ENCODE data around the gene CCDC13.

CCDC13 gene

DNA sequence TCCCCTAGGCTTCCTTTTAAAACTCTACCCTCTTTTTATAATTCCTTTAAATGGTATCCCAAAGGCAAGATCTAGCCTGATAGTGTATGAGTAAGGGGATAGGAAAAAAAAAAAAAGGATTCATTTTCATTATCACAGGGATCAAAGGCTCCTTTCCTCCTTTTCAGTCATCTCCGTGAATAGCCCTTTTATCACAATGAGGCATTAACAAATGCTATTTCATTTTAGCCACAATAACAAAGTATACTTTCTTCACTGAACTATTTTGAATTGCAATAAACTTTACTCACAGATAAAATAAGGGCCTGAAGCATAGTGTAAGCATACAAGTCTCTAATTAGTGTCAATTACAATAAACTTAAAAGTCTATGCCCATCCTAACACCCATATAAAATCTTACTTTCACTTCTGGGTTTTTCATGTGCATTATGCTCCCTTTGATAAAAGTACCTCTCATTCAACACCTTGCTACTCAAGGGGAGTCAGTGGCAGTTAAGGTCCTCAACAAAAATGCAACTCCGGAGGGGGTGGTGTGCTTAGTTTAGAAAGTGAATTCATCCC lies 22.6 kb upstream of the CCDC13 start:
- no peak for DNase-seq

DNA sequence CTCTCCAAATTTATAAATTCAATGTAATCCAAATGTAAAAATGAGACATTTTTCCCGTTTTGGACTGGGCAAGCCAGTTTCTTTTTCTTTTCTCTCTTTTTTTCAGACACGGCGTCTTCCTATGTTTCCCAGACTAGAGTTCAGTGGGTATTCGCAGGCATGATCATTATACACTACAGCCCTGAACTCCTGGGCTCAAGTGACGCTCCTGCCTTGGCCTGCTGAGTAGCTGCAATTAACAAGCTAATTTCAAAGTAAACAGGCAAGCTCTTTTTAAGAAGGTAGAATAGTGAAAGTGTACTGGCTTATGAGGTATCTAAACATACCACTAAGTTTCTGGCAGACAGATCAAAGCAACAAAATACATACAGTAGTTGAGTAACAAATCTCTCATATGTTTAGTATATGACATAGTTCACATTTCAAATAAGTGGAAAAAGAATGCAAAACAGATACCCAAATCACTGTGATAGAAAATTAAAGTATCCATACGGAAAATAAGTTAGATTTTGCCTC lies 17.7 kb upstream of the CCDC13 start:
- no peak for DNase-seq

DNA sequence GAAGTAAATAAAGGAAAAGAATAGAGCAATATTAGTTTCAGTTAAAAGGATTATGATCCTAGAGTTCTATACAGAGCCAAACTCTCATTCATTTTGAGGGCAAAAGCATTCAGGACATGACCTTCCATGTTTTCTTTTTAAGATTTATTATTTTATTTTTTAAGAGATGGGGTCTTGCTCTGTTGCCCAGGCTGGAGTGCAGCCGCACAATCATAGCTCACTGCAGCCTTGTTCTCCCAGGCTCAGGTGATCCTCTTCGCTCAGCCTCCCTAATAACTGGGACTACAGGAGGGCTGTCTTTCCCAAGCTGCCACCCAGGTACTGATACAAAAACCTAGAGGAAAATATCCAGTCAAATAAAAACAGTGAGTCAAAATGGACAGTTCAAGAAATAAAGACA lies 13.6 kb upstream of the CCDC13 start:
- no peak for DNase-seq

DNA sequence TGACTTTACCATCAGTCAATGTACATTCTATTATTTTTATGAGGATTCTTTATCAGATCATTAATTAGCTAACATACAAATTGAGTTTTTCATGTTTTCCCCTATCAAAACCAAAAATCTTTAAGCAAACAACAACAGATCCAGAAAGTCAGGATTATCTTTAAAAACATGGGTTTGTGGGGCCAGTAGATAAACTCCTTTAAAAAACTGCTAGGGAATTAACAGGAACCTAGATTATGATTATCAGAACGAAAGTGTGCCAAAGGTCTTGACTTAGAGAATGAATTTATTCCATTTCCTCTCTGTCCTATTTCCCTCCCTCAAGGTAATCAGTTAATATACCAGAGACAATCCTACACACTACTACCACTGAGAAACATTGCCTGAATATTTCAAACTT lies 13.2 kb upstream of the CCDC13 start:
- DNase-seq = no peak

DNA sequence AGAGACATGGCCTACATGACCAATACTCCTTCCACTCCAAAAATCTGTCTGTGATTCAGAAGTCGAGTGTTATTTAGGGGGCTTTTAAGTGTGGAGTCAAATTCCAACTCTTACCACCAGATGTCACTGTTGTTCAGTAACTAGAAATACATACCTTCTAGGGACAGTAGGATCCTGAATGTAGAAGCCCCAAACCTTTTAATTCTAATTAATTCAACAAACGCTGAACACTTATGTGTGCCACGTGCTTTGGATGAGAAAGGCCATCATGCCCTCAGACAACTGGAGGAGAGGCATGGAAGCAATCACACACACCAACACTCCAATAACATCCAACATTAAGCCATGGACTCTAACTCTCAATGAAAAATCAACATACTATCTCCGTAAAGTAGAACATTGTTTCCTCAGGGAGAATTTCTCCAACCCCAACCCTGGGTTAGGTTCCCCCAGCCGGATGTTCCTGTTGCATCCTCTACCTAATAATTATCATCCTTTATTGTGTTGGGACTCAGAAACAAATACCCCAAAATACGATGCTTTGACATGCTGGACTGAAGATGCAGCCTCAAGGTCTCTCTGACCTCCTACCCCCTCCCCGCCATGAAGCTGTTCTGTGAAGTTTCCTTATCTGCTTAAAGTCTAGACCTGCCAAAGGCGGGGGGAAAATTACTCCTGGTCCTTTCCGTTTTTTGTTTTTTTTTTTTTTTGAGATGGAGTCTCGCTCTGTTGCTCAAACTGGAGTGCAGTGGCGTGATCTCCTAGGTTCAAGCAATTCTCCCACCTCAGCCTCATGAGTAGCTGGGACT lies 8.0 kb upstream of the CCDC13 start:
- DNase-seq = no peak

DNA sequence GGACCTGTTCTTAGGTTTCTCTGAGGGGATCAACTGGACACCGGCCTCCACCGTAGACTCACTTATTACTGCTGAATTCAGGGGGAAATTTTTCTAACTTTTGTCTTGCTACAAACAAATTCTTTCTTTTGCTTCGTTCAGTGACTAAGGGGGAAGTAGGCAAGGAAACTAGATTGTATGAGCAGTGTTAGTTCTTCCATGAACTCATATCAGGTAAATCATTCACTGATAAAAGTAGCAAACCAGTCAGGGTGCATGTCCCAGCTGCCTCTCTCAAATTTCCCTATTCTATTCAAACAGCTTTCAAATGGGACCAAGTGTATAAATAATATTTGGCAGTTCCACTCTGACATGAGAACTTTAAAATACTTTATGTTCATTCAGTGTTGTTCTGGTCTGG lies 7.3 kb upstream of the CCDC13 start:
- DNase-seq = no peak

DNA sequence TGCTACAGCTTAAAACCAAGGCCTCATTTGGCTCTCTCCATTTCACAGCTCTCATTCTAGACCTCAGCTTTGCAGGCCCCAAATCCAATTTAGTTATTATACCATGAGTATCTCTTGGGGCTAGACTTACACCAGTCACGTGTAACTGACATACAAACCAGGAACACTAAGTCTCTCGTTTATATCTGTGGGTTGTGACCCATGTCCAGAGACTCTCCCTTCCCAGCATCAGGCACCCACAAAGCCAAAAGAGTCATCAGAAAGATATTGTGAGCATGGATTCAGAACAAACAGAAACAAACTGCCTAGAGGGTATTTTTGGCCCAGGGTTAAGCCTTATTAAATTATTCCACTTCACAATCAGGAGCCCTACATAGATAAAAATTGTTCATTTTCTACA lies 5.6 kb upstream of the CCDC13 start:
- DNase-seq = no peak

DNA sequence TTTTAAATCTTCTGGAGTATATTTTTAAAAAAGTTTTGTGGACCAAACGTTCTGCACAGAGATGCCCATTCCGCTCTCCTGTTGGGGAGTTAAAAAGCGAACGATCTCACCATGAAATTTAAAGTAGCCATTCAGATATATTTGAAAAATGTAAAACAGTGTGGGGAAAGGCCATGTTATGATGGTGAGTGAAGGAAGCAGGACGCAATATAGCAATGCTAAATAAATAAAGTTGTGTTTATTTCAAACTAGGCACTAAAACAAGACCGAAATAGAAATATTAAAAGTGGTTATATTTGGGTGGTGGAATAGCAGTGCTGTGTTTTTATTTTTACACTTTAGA lies 327 bp upstream of the CCDC13 start:
- DNase-seq = no peak

DNA sequence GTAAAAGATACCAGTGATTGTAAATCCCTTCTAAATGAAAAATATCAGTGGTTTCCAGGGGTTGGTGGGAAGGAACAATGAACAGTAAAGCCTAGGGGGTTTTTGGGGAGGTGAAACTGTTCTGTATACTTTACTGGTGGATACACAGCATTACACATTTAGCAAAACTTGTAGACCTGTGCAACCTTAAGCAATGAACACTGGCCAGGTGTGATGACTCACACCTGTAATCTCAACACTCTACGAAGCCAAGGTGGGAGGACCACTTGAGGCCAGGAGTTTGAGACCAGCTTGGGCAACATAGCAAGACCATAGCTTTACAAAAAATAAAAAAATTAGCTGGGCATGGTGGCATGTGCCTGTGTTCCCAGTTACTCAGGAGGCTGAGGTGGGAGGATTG lies 1.8 kb downstream of the CCDC13 start:
- DNase-seq = no peak

DNA sequence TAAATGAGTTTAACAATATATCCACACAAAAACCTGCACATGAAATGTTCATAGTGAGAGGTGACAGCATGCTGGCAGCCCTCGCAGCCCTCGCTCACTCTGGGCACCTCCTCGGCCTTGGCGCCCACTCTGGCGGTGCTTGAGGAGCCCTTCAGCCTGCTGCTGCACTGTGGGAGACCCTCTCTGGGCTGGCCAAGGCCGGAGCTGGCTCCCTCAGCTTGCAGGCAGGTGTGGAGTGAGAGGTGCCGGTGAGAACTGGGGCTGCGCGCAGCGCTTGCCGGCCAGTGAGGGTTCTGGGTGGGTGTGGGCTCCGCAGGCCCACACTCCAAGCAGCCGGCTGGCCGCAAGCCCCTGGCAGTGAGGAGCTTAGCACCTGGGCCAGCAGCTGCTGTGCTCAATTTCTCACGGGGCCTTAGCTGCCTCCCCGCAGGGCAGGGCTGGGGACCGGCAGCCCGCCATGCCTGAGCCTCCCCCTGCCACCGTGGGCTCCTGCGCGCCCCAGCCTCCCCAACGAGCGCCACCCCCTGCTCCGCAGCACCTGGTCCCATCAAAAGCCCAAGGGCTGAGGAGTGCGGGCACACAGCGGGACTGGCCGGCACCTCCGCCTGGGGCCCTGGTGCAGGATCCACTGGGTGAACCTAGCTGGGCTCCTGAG lies 3.4 kb downstream of the CCDC13 start:
- DNase-seq = no peak

DNA sequence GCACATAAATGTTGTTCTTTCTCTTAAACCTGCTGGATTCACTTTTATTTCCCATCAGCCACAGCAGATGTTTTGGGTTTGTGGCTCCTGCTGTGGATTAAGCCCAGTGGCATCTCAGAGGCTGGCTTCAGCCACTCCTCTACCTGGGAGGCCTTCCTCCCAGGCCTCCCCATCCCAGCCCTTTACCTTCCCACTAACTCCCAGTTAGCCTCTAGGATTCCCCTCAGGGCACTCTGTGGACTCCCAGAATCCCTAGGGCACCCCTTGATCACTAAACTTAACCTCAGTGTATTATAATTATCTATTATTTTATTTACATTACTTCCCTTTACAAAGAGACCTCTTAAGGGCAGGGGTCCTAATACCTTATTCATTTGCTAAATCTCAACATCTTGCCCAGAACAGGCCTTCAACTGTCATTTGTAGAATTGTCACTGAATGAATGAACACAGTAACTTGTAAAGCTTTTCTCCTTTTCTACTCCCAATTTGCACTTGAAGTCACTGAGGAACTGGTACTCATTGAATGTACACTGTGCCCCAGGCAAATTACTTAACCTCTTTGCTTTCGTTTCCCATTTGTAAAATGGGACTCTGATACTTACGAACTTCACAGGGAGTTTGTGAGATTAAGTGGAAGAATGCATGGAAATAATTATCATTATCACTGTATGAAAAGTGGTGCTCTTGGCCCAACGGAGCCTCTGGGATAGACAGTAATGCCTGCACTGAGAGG lies 8.3 kb downstream of the CCDC13 start:
- no peak for DNase-seq

DNA sequence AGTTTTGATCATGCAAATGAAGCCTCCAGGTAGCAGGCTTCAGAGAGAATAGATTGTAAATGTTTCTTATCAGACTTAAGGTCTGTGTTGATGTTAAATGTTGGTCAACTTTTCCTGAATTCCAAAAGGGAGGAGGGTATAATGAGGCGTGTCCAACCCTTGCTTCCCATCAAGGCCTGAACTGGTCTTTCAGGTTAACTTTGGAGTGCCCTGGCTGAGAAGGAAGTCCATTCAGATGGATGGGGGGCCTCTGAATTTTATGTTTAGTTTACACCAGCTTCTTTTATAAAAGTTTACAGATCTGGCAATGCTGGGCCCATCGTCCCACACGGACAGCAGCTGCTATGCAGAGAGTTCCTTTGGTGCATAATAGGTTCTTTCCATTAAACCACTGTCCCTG lies 8.9 kb downstream of the CCDC13 start:
- no peak for DNase-seq

DNA sequence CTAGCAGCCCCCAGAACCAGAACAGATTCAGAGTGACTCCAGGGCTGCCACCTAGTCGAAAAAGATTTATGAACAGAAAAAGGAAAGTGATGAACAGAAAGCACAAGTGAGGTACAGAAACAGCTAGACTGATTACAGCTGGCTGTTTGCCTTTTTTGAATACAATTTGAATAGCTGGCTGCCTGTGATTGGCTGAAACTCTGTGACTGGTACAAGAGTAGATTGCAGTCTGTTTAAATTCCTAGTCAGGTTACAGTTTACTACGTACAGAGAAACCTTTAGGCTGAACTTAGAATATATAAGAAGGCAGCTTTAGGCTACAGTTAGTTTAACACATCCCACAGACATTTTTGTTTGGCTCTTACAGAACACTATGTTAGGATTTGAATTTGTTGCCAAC lies 10.0 kb downstream of the CCDC13 start:
- no peak for DNase-seq

DNA sequence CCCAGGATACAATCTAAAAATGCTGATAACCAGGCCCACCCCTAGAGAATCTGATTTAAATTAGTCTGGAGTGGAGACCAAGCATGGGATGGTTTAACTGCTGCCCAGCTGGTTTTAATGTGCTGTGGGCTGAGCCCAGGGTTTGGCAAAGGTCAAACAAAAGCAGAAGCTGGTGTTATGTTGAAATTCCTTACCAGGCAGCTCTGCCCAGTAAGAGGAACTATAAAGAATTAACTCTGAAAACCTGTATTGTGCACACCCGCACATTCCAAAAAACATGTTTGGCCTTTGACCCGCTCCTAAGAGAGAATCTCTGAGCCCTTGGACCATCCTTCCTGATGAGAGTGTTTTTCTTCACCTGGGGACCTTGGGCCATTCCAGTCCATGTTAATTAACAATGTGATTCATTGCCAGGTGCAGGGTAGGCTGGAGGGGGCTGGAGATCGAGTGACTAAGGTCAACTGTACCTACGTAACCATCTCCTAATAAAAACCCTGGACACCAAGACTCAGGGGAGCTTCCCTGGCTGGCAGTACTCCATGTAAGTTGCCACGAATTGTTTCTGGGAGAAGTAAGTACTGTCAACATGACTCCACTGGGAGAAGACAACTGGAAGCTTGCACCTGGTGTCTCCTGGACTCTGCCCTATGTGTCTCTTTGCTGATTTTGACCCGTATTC lies 10.9 kb downstream of the CCDC13 start:
- DNase-seq = no peak

DNA sequence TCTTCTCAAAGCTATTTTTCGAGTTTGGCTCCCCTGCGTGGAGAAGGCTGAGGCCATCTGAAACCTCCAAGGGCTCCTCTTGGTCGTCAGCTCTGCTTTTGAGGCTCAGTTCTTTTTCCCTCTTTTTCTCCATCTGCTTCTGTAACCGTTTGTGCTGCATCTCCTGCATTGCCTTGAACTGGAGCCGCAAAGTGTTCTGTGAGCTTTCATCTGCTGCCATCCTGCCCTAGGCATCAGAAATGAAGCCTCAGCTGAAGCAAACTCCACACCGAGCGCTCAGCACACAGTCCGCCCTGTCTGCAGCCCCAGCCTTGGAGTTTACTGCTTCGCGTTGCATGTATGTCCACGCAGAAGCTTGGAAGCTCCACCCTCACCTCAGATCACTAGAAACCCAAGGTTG lies 14.9 kb downstream of the CCDC13 start:
- DNase-seq = no peak

DNA sequence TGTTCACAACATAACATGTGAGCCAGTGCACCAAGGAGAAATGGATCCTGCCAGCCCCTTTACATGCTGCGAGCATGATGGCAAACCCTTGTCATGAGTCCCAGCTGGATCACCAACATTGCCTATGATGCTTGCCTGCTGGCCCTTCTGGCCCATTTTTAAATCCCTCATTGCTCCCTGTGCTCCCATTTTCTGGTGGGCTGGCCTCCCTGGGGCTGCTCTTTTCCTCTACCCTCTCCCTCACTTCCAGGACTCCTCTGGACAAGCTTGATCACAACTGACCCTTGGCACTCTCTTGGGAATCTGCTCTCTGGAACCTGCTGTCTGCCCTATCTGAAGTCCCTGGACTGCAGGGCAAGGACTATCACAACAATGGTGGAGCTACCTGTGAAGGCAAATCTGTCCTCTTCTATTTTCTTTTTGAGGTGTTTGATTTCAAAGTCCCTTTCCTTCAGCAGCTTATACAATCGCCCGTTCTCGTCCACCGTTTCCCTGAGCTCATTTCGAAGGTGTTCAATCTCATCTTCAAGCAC lies 16.3 kb downstream of the CCDC13 start:
- DNase-seq = no peak

DNA sequence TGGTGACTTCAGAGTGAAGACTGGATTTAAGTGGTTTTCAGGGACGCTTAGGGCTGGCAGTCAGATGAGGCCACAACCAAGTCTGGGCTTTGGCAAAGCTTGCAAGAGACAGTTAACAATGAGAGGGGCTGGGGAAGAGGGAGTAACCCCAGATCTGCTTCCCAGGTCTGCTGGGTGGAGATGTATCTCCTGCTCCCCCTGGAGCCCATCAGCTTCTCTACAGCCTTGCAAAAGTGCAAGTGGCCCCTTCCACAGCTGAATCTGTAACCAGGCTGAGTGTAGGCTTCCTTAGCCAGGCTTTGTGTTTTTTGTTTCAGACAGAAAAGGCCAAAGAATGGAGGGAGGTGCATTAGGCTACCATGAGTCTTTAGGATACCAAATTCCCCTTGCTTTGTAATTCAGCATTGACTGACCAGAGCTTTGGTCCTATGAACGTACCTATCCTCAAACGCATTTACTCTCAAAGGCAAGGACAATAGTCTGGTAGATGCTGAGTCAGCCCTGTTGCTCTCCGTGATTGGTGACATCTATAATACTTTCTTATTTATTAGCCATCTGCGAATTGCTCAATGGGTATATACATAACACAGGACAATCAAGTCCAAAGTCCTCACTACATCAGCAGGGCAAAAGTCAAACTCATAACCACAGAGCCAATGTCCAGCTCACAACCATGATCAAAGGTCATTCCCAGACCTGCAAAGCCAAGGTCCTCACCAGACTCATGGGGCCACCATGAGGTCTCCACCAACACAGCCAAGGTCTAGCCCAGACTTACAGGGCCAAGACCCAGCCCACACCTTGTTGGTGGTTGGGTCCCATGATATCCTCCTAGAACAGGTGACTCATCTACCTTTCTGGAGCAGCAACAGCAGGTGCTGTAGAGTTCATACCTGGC lies 17.1 kb downstream of the CCDC13 start:
- no peak for DNase-seq

DNA sequence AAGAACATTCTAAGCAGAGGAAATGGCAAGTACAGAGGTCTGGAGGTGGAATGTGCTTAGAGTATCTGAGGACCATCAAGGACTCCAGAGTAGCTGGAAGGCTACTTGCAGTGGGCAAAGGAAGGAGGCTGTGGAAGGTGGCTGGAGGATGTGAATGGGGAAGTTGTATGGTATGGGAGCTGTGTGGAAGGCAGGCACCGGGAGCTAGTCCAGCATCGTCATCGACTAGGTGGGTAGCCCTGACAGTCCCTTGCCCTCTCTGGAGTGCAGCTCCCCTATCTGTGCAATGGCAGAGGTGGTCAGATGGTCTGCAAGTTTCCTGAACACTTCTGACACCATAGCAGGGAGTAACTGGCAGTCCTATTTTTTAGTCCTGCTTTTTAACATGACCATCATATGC lies 19.3 kb downstream of the CCDC13 start:
- no peak for DNase-seq

DNA sequence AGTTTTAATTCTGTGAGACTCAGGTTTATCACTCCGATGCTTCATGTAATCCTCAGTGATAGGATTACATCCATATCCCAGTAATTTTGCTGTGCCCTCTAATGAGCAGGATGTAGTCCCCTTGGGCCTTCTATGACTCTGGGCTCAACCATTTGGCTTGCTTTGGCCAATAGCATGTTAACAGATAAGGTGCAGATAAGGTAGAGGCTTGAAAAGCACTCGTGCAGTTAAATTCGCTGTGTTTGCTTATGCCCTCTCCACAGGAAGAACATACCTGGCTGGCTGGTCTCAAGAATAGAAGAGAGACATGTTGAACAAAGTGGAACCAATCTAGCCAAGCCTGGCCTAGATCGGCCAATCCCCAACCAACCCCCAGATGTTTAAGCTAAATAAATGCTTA lies 20.1 kb downstream of the CCDC13 start:
- no peak for DNase-seq

DNA sequence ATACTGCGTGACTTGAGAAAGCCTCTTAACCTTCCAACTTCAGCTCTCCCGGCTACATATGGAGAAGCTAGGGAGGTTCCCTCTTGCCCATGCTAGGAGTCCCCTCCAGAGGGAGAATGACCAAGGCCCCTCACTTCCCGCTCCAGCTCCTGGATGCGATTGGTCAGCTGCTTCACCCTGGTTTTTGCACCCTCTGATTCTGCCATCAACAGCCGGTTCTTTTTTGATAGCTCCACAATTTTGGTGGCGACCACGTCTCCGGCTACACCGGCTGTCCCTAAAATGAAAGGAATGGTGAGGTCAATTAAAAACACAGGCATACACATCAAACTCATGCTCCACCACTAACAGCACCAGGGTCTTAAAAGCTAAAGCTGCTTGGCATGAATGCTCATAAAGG lies 20.6 kb downstream of the CCDC13 start:
- DNase-seq = no peak

DNA sequence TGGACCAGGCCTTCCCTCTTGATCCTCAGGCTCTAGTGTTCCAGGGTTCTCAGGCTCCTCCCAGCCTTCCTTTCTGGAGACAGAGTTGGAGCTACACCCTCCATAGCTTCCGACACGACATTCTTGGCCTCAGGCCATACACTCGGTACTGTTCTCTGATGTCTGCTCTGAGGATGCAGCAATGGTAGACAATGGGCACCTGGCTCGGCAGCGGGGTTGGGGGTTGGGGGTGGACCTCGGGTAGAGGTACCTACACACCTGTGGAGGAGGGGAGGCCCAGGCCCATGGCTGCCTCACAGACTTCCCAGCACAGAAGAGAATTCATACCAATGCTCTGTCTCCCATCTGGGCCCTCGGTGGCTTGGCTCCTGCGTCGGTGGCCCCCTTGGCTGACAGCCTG lies 21.4 kb downstream of the CCDC13 start:
- no peak for DNase-seq

DNA sequence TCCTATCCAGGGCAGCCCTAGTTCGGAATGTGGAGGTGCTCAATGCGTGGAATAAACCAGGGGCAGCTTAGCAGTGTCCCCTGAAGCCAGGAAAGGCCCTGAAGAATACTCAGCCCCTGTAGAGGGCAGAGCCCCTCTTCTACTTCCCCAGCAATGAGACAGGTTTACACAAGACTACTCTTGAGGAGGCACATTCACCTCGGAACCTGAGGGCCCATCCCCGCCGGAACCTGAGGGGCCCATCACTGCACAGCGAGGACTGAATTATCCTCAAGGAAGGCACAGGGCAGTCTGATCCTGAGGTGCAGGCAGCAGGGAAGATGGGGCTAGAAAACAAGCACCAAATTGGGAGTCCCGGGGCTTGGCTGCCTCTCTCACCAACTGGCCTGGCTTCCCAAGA lies 22.2 kb downstream of the CCDC13 start:
- DNase-seq = no peak
